OCI-LY1 (cell line): ENCODE data around the gene GPR21.

Experiments
- EZH2 ChIP-seq: fragments of 200-600 bp; sonication (generic), shearing (Covaris generic); IDR thresholded peaks from 2 replicates; pipeline ENCODE4 v1.8.0; 2017; ENCODE audit warnings: borderline replicate concordance, mixed run types, mild to moderate bottlenecking, antibody characterized with exemption, low read length, moderate library complexity, mixed read lengths
- TF ChIP-seq, protein P1 (sequence below): fragments of 200-600 bp; sonication (generic), shearing (Covaris generic); IDR thresholded peaks from 2 replicates; pipeline ENCODE4 v1.5.1; 2017; ENCODE audit warnings: mild to moderate bottlenecking, antibody characterized with exemption, low read length, moderate library complexity, mixed read lengths

GRCh38 chr9:123020796-123021195 lies 12.7 kb upstream of the GPR21 start:
- TF ChIP-seq, protein P1, sequence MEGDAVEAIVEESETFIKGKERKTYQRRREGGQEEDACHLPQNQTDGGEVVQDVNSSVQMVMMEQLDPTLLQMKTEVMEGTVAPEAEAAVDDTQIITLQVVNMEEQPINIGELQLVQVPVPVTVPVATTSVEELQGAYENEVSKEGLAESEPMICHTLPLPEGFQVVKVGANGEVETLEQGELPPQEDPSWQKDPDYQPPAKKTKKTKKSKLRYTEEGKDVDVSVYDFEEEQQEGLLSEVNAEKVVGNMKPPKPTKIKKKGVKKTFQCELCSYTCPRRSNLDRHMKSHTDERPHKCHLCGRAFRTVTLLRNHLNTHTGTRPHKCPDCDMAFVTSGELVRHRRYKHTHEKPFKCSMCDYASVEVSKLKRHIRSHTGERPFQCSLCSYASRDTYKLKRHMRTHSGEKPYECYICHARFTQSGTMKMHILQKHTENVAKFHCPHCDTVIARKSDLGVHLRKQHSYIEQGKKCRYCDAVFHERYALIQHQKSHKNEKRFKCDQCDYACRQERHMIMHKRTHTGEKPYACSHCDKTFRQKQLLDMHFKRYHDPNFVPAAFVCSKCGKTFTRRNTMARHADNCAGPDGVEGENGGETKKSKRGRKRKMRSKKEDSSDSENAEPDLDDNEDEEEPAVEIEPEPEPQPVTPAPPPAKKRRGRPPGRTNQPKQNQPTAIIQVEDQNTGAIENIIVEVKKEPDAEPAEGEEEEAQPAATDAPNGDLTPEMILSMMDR, result no peak
- no peak for TF ChIP-seq EZH2
